ENCODE data around the gene DYNC1I1.

The DYNC1I1 gene

GRCh38 chr7:95753440-95753839 is 18.9 kb upstream of the DYNC1I1 start:
- Histone ChIP-seq H3K79me1 (ENCODE audit: low read depth, low read length) (no peaks in the 10 kb centered on the region), H3K23ac (ENCODE audit: low read depth, low read length, poor library complexity) (no peak overlapping the region), H3K18ac (ENCODE audit: low read length) (no peak overlapping the region), H3K4ac (ENCODE audit: low read length) (no peak overlapping the region), H3K36me3 (replicated peaks in 1 of 2; ENCODE audit: control insufficient read depth in 2 of 2, insufficient read depth in 2 of 2, low read length in 2 of 2) (no peaks in the 10 kb centered on the region), H2BK120ac (ENCODE audit: low read depth, low read length) (no peak overlapping the region), H3K14ac (ENCODE audit: low read length) (no peak overlapping the region), H2BK12ac (ENCODE audit: low read length) (no peak overlapping the region), H2AK5ac (ENCODE audit: low read depth, low read length) (no peak overlapping the region), H3K4me2 (ENCODE audit: insufficient read depth, low read length, poor library complexity, severe bottlenecking) (no peak overlapping the region), H4K8ac (ENCODE audit: low read depth, low read length) (no peak overlapping the region), H2BK5ac (ENCODE audit: low read length) (no peak overlapping the region), H3K9ac (ENCODE audit: low read depth, low read length, poor library complexity) (no peak overlapping the region), H2AFZ (ENCODE audit: low read length) (no peak overlapping the region), H2BK15ac (ENCODE audit: low read length) (no peak overlapping the region), H3K4me1 (ENCODE audit: control insufficient read depth in 2 of 2, insufficient read depth in 1 of 2, low read depth in 1 of 2, low read length in 2 of 2) (peaks cover 0 to 5% of the 10 kb centered on the region in 2 donors), H3K9me3 (replicated peaks in 1 of 2; ENCODE audit: control insufficient read depth in 2 of 2, insufficient read depth in 1 of 2, low read depth in 1 of 2, low read length in 2 of 2) (no peaks in the 10 kb centered on the region), H3K4me3 (ENCODE audit: low read length in 2 of 2) (no peak overlapping the region), H3K27me3 (ENCODE audit: control insufficient read depth in 3 of 3, insufficient read depth in 3 of 3, low read depth in 1 of 3, low read length in 3 of 3) (peaks cover 0 to 9% (median 0%) of the 10 kb centered on the region in 3 experiments), H4K91ac (ENCODE audit: low read depth, low read length, poor library complexity) (no peak overlapping the region), H3K27ac (replicated peaks; ENCODE audit: low read length) (no peak overlapping the region)
- no peak for DNase-seq (ENCODE audit: low spot score)

- H3K4me3 ChIP-seq (ENCODE audit: low read length in 2 of 2): no peak overlapping the region
- WGBS, 2 donors (ENCODE audit: extremely low coverage in 2 of 2, insufficient read length in 2 of 2, insufficient replicate concordance in 1 of 2): no CpG with 5 or more reads among the region's 6 CpGs
- no peak overlapping the region for H2BK15ac ChIP-seq (ENCODE audit: low read length)
- H2AK5ac ChIP-seq (ENCODE audit: low read depth, low read length): no peak overlapping the region
- H3K14ac ChIP-seq (ENCODE audit: low read length): no peak overlapping the region
- no peak overlapping the region for H2BK120ac ChIP-seq (ENCODE audit: low read depth, low read length)
- H4K8ac ChIP-seq (ENCODE audit: low read depth, low read length): no peak overlapping the region
- peaks cover 0 to 5% of the 10 kb centered on the region in 2 donors for H3K4me1 ChIP-seq (ENCODE audit: control insufficient read depth in 2 of 2, insufficient read depth in 1 of 2, low read depth in 1 of 2, low read length in 2 of 2)
- no peak for DNase-seq (ENCODE audit: low spot score)
- H3K4me2 ChIP-seq (ENCODE audit: insufficient read depth, low read length, poor library complexity, severe bottlenecking): no peak overlapping the region
- H2BK12ac ChIP-seq (ENCODE audit: low read length): no peak overlapping the region
- no peak overlapping the region for H3K9ac ChIP-seq (ENCODE audit: low read depth, low read length, poor library complexity)
- no peaks in the 10 kb centered on the region for H3K79me1 ChIP-seq (ENCODE audit: low read depth, low read length)
- H2BK5ac ChIP-seq (ENCODE audit: low read length): no peak overlapping the region
- no peak overlapping the region for H3K23ac ChIP-seq (ENCODE audit: low read depth, low read length, poor library complexity)
- no peaks in the 10 kb centered on the region for H3K36me3 ChIP-seq (replicated peaks in 1 of 2; ENCODE audit: control insufficient read depth in 2 of 2, insufficient read depth in 2 of 2, low read length in 2 of 2)
- H3K9me3 ChIP-seq (replicated peaks in 1 of 2; ENCODE audit: control insufficient read depth in 2 of 2, insufficient read depth in 1 of 2, low read depth in 1 of 2, low read length in 2 of 2): no peaks in the 10 kb centered on the region
- no peak overlapping the region for H3K27ac ChIP-seq (replicated peaks; ENCODE audit: low read length)
- no peak overlapping the region for H3K18ac ChIP-seq (ENCODE audit: low read length)
- no peak overlapping the region for H3K4ac ChIP-seq (ENCODE audit: low read length)
- no peak overlapping the region for H2AFZ ChIP-seq (ENCODE audit: low read length)
- no peak overlapping the region for H4K91ac ChIP-seq (ENCODE audit: low read depth, low read length, poor library complexity)
- H3K27me3 ChIP-seq (ENCODE audit: control insufficient read depth in 3 of 3, insufficient read depth in 3 of 3, low read depth in 1 of 3, low read length in 3 of 3): peaks cover 0 to 12% (median 0%) of the 10 kb centered on the region in 3 experiments
Measured at GRCh38 chr7:95755277-95755934, 16.9 kb upstream of the DYNC1I1 start.

GRCh38 chr7:95758187-95758586 is 14.2 kb upstream of the DYNC1I1 start:
- peaks cover 0 to 5% of the 10 kb centered on the region in 2 donors for H3K4me1 ChIP-seq (ENCODE audit: control insufficient read depth in 2 of 2, insufficient read depth in 1 of 2, low read depth in 1 of 2, low read length in 2 of 2)
- peaks cover 0 to 14% (median 0%) of the 10 kb centered on the region in 3 experiments for H3K27me3 ChIP-seq (ENCODE audit: control insufficient read depth in 3 of 3, insufficient read depth in 3 of 3, low read depth in 1 of 3, low read length in 3 of 3)
- no peak overlapping the region for H3K4ac ChIP-seq (ENCODE audit: low read length)
- H3K23ac ChIP-seq (ENCODE audit: low read depth, low read length, poor library complexity): no peak overlapping the region
- no peak overlapping the region for H4K91ac ChIP-seq (ENCODE audit: low read depth, low read length, poor library complexity)
- no CpG with 5 or more reads among the region's 3 CpGs for WGBS, 2 donors (ENCODE audit: extremely low coverage in 2 of 2, insufficient read length in 2 of 2, insufficient replicate concordance in 1 of 2)
- no peak overlapping the region for H3K4me3 ChIP-seq (ENCODE audit: low read length in 2 of 2)
- no peak for DNase-seq (ENCODE audit: low spot score)
- H3K27ac ChIP-seq (replicated peaks; ENCODE audit: low read length): no peak overlapping the region
- H3K4me2 ChIP-seq (ENCODE audit: insufficient read depth, low read length, poor library complexity, severe bottlenecking): no peak overlapping the region
- no peak overlapping the region for H2BK120ac ChIP-seq (ENCODE audit: low read depth, low read length)
- no peaks in the 10 kb centered on the region for H3K36me3 ChIP-seq (replicated peaks in 1 of 2; ENCODE audit: control insufficient read depth in 2 of 2, insufficient read depth in 2 of 2, low read length in 2 of 2)
- no peaks in the 10 kb centered on the region for H3K9me3 ChIP-seq (replicated peaks in 1 of 2; ENCODE audit: control insufficient read depth in 2 of 2, insufficient read depth in 1 of 2, low read depth in 1 of 2, low read length in 2 of 2)
- no peak overlapping the region for H2BK12ac ChIP-seq (ENCODE audit: low read length)
- H3K18ac ChIP-seq (ENCODE audit: low read length): no peak overlapping the region
- no peaks in the 10 kb centered on the region for H3K79me1 ChIP-seq (ENCODE audit: low read depth, low read length)
- no peak overlapping the region for H2BK5ac ChIP-seq (ENCODE audit: low read length)
- no peak overlapping the region for H3K9ac ChIP-seq (ENCODE audit: low read depth, low read length, poor library complexity)
- H3K14ac ChIP-seq (ENCODE audit: low read length): no peak overlapping the region
- H2AK5ac ChIP-seq (ENCODE audit: low read depth, low read length): no peak overlapping the region
- no peak overlapping the region for H2AFZ ChIP-seq (ENCODE audit: low read length)
- no peak overlapping the region for H4K8ac ChIP-seq (ENCODE audit: low read depth, low read length)
- no peak overlapping the region for H2BK15ac ChIP-seq (ENCODE audit: low read length)

GRCh38 chr7:95766086-95766485 is 6.3 kb upstream of the DYNC1I1 start:
- Histone ChIP-seq H3K23ac (ENCODE audit: low read depth, low read length, poor library complexity) (no peak overlapping the region), H3K4ac (ENCODE audit: low read length) (no peak overlapping the region), H3K27me3 (ENCODE audit: control insufficient read depth in 3 of 3, insufficient read depth in 3 of 3, low read depth in 1 of 3, low read length in 3 of 3) (peaks cover 0 to 11% (median 0%) of the 10 kb centered on the region in 3 experiments), H2AFZ (ENCODE audit: low read length) (no peak overlapping the region), H3K9me3 (replicated peaks in 1 of 2; ENCODE audit: control insufficient read depth in 2 of 2, insufficient read depth in 1 of 2, low read depth in 1 of 2, low read length in 2 of 2) (no peaks in the 10 kb centered on the region), H3K9ac (ENCODE audit: low read depth, low read length, poor library complexity) (no peak overlapping the region), H4K8ac (ENCODE audit: low read depth, low read length) (no peak overlapping the region), H4K91ac (ENCODE audit: low read depth, low read length, poor library complexity) (no peak overlapping the region), H3K79me1 (ENCODE audit: low read depth, low read length) (no peaks in the 10 kb centered on the region), H2BK5ac (ENCODE audit: low read length) (no peak overlapping the region), H2AK5ac (ENCODE audit: low read depth, low read length) (no peak overlapping the region), H3K4me2 (ENCODE audit: insufficient read depth, low read length, poor library complexity, severe bottlenecking) (no peak overlapping the region), H3K14ac (ENCODE audit: low read length) (no peak overlapping the region), H2BK15ac (ENCODE audit: low read length) (no peak overlapping the region), H2BK12ac (ENCODE audit: low read length) (no peak overlapping the region), H3K4me3 (ENCODE audit: low read length in 2 of 2) (no peak overlapping the region), H3K27ac (replicated peaks; ENCODE audit: low read length) (no peak overlapping the region), H3K36me3 (replicated peaks in 1 of 2; ENCODE audit: control insufficient read depth in 2 of 2, insufficient read depth in 2 of 2, low read length in 2 of 2) (no peaks in the 10 kb centered on the region), H3K18ac (ENCODE audit: low read length) (no peak overlapping the region), H3K4me1 (ENCODE audit: control insufficient read depth in 2 of 2, insufficient read depth in 1 of 2, low read depth in 1 of 2, low read length in 2 of 2) (no peaks in the 10 kb centered on the region), H2BK120ac (ENCODE audit: low read depth, low read length) (no peak overlapping the region)
- DNase-seq (ENCODE audit: low spot score): no peak
- WGBS, 2 donors (ENCODE audit: extremely low coverage in 2 of 2, insufficient read length in 2 of 2, insufficient replicate concordance in 1 of 2): no CpG with 5 or more reads among the region's 2 CpGs
